Cardiac septum (tissue), 1 donor: ENCODE measurements around the gene TMED6. TPM values are rescaled to one million over a fixed set of nuclear protein-coding genes. Genes with fewer than 3 reads are reported as not detected.
"Not testable (repeated sequence)": the region's sequence is repeated elsewhere in the genome, so short reads cannot be mapped to it uniquely, and the experiment has no call there.

Experiments
- DNase-seq: peaks from one replicate; pipeline ENCODE4 v3.0.0-alpha.2; 2020; ENCODE audit warnings: low spot score
- intact Hi-C: fragments of 100-400 bp; cut with DNase I; formaldehyde crosslinking; loops from one replicate; pipeline ENCODE4 v1.14.0; 2022
- total RNA-seq: library from RNA; stranded (reverse); fragmentation: NEBNext Ultra II Directional; extraction: Animal tissue kit (Norgen Biotek cat#: 25700); gene quantifications from one replicate; pipeline ENCODE4 v1.2.1, GENCODE V29; 2021
- donor health status: DM: no; HTN: no; CAD: no.

The TMED6 gene
- total RNA-seq, 1 donor from 2014 or later = 0.38 TPM

GRCh38 chr16:69365901-69366300 lies 14.3 kb upstream of the TMED6 start:
- intact Hi-C loops = no loop called here
- DNase-seq = no peak

GRCh38 chr16:69364088-69364487 lies 12.5 kb upstream of the TMED6 start:
- intact Hi-C loops = no loop called here
- no peak for DNase-seq

GRCh38 chr16:69363281-69363717 lies 11.7 kb upstream of the TMED6 start:
- DNase-seq = no peak
- intact Hi-C loops = no loop called here

- DNase-seq, intact Hi-C loops: not testable (repeated sequence)
Measured at GRCh38 chr16:69360070-69360469, 8.5 kb upstream of the TMED6 start.

GRCh38 chr16:69350536-69351133 lies 951 bp downstream of the TMED6 start:
- intact Hi-C loops = no loop called here
- DNase-seq = no peak

- DNase-seq = no peak
- intact Hi-C loops = no loop called here
Measured at GRCh38 chr16:69349536-69349935, 2.0 kb downstream of the TMED6 start.

GRCh38 chr16:69348222-69348621 lies 3.4 kb downstream of the TMED6 start:
- intact Hi-C loops = no loop called here
- DNase-seq = no peak

GRCh38 chr16:69346683-69347082 lies 4.9 kb downstream of the TMED6 start:
- DNase-seq = no peak
- intact Hi-C loops = no loop called here

GRCh38 chr16:69345923-69346322 lies 5.7 kb downstream of the TMED6 start:
- DNase-seq = no peak
- intact Hi-C loops = no loop called here

GRCh38 chr16:69344171-69344570 lies 7.4 kb downstream of the TMED6 start:
- intact Hi-C loops = no loop called here

GRCh38 chr16:69340095-69340644 lies 11.4 kb downstream of the TMED6 start:
- DNase-seq = no peak
- intact Hi-C loops = no loop called here

More at GRCh38 chr16:69344171-69344570, 7.4 kb downstream of the TMED6 start:
- DNase-seq = no peak

- intact Hi-C loops = loop anchor here (1.0 to 5.0 kb wide), 3 partner anchors 9 to 48 kb away; partner anchors contain the start of genes PDF, TERF2 and VPS4A
- DNase-seq = peak; percentile 96
Measured at GRCh38 chr16:69339289-69340094, 12.1 kb downstream of the TMED6 start, which contains the start of the genes COG8 and NIP7. TSS of gene COG8 (minus strand) at chr16:69339564. CDS start at chr16:69339552, 12 bp downstream. TSS of gene NIP7 (plus strand) at chr16:69339772. CDS start at chr16:69339830, 58 bp downstream.

- intact Hi-C loops = loop anchor here (1.0 to 5.0 kb wide), 3 partner anchors 8 to 49 kb away; partner anchors contain the start of genes PDF, TERF2 and VPS4A
- peak; percentile 74 for DNase-seq
Measured at GRCh38 chr16:69338557-69339288, 12.9 kb downstream of the TMED6 start.

GRCh38 chr16:69334696-69335095 lies 16.9 kb downstream of the TMED6 start:
- no peak for DNase-seq
- intact Hi-C loops = loop anchor here (5.0 kb wide), 1 partner anchor 53 kb away; the partner anchor contains the start of gene TERF2

- DNase-seq = peak; percentile 98
- intact Hi-C loops = loop anchor here (1.0 kb wide), 1 partner anchor 9 kb away; the partner anchor contains the start of genes COG8 and NIP7
Measured at GRCh38 chr16:69330286-69331109, 21.1 kb downstream of the TMED6 start, which contains the start of gene PDF. TSS of gene PDF (minus strand) at chr16:69330588. CDS start at chr16:69330570, 18 bp downstream.

GRCh38 chr16:69329369-69330285 lies 22.0 kb downstream of the TMED6 start:
- intact Hi-C loops = loop anchor here (1.0 kb wide), 1 partner anchor 10 kb away; the partner anchor contains the start of genes COG8 and NIP7
- peak; percentile 76 for DNase-seq

- peak; percentile 26 for DNase-seq
- intact Hi-C loops = loop anchor here (1.0 kb wide), 1 partner anchor 18 kb away; the partner anchor contains the start of gene VPS4A
Measured at GRCh38 chr16:69328854-69329316, 22.7 kb downstream of the TMED6 start.
